NCI-H446 treated with DMSO at 0.1 percent for 48 hours (cell line): ENCODE measurements around the gene KIF26A.

Experiments
- DNase-seq: peaks from one replicate; lab custom pipeline; 2025; lab: John Stamatoyannopoulos, UW

Gene KIF26A

GRCh38 chr14:104138098-104138717, at the start of gene KIF26A:
Gene KIF26A (plus strand): TSS chr14:104138587. CDS start chr14:104138723, 136 bp downstream.
- DNase-seq, result peak; percentile 91

DNA sequence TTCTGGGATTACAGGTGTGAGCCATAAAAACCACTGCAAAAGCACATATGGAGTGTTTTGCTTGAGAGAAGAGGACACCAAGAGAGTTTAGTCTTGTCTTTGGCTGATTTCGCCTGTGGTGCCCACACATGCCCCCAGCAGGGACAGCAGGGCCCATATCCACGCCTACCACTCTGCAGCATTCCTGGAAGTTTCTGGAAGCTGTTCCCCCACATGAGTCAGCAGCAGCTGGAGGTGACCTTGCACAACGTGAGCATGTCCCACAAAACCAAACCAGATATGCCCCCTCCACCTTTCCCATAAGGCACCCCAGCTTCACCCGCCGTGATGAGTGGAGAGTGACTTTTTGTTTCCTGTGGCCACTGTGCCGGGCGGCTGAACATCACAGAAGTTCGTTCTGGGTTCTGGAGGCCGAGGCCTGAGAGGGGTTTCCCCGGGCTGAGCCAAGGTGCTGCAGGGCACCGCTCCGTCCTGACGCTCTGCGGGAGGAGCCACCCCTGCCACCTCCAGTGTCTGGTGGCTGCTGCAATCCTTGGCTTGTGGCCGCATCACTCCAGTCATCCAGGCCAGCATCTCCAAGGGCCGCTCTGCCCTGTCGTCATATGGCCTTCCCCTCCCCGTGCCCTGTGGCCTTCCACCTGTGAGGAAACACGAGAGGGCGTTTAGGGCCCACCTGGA, 48.2 kb upstream of the KIF26A start:
- no peak for DNase-seq

- no peak for DNase-seq
Measured at GRCh38 chr14:104091061-104091926, 47.1 kb upstream of the KIF26A start.

- DNase-seq, result no peak
Measured at GRCh38 chr14:104091927-104092771, 46.2 kb upstream of the KIF26A start.

GRCh38 chr14:104092931-104093365, 45.4 kb upstream of the KIF26A start:
- no peak for DNase-seq

GRCh38 chr14:104093366-104094055, 44.9 kb upstream of the KIF26A start:
- no peak for DNase-seq

DNA sequence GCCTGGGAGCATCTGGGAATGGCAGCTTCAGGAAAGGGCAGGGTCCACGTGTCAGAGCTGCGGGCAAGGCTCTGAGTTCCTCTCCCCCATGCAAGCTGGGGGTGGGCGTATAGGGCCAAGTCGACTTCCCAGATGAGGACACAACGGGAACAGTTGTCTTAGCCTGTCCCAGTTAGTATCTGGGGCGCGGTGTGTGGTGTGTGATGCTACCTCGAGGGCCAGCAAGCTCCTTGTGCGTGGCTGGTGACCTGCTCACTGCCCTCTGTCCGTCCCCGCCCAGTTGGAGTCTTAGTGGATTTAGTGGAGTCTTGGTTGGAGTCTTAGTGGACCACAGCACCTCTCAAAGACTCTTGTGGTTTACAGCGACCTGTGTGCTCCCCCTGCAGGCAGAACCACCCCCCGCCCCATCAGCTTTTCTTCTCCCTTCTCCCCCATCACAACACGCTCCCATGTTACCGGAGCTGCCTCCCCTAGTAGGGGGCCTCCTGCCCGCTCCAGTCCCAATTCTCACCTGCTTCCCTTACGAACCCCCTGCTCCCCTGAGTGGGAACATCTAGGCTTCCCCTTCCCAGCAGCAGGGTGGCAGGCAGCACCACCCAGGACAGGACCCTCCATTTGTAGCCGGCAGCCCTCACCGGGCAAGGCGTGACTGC, 44.2 kb upstream of the KIF26A start:
- no peak for DNase-seq

DNA sequence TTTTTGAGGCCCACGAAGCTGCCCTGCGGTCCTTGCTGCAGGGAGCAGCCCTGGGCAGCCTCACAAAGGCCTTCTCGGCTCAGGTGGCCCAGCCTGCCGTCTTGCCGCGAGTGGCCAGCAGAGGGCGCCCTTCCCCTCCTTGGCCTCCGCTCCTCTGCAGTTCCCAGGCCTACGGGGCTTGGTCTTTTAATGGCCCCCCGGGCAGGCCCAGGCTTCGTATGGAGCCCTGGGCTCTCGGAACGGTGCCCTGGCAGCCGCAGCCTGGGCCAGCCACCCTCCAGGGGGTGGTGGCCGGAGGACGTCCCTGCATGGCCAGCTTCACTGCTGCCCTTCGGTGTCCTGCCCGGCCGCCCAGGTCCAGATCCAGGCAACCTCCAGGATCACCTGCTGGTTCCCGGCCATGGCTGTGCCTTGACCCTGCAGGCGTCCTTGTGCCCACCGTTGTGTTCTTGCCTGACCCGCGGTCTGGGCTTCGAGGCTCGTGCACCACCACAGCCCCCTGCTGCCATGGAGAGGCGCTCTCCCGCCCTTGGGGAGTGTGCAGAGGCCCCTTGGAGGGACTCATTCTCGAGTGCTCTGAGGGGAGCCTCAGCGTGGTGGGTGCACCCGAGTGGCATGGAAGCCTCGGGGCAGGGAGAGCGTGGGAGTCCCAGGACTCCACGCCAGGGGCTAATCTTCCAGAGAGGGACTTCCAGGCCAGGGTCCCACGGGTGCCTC, 43.5 kb upstream of the KIF26A start:
- DNase-seq, result peak; percentile 28

DNA sequence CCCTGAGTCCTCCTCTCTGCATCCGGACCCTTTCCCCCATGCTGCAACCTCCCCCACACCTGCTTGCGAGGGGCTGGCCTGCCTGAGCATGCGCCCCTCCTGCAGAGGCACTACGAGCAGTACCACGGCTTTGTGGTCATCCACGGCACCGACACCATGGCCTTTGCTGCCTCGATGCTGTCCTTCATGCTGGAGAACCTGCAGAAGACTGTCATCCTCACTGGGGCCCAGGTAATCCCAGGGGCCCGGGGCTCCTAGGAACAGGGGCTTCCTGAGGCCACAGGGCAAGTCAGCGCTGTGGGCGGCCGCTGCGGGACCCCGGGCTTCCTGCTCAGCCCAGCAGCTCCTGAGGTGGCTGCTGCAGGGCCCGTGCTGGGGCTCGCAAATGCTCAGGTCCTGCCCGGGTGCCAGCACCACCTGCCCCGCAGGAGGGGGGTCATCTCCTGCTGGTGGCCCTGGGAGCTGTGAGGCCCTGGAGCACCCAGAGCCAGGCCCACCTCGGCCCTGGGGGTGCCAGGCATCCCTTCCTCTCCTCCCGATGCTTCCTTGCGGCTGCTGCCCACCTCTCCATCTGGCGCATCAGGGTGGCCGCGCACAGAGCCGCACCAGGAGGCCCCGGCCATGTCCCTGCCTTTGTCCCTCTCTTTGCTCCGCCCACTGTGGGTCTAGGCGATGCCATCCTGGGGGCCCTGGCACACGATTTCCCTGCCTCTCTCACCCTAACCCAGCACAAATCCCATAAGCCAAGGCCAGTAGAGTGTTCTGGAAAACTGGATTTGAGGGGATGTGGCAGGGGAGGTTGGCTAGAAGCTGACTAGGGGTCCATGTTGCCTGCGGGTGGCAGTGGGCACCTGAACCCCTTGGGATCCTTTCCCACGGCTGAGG, 42.7 kb upstream of the KIF26A start:
- DNase-seq, result no peak

DNA sequence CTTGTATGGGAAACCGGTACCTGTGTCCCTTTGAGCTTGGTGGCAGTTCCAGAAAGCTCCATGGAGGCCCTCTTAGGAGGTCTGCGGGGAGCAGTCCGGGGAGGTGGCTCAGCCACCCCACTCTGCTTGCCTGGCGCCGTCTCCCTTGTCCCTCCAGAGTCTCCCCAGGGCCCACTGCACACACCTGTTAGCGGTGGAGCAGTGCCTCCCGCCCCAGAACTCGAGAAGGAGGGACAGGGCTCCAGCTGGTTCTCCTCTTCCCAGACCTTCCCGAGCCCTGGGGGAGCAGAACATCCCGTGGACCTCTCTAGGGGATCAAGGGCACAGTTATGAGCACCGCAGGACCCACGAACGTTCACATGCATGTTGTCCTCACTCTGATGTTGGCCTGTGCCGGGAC, 42.1 kb upstream of the KIF26A start:
- no peak for DNase-seq

DNA sequence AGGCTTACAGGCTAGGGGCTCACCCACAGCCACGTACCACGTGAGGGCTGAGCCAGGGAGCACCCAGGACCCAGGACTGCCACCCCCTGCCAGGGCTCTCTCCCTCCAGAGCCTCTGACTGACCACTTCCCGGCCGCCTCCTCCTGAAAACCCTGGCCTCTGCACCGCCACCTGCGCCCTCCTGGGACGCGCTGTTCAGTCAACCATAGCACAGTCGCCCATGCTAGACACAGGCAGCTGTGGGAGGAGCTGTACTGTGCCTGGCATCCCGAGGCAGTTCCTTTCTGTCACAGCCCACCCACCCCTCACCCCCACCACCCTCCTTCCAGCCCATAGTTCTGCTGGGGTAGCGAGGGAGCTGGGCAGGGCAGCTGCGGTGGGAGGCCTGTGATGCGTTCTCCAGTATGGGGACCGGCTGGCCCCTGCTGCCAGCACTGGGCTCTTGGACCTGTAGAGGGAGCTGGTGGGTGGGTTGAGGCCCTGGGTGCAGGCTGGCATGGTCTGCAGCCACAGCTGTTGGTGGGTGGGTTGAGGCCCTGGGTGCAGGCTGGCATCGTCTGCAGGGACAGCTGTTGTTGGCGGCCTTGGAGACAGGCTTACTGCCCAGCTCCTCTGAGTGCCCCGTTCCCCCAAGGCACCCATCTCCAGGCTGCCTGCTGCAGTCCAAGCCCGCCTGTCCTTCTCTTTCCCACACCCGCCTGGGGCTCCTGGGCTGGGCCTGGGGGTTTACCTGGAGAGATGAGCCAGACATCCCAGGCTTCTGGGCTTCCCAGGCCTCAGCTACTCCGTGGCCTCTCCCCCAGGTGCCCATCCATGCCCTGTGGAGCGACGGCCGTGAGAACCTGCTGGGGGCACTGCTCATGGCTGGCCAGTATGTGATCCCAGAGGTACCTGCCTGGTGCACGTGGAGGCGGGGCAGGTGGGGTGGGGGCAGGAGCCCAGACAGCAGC, 41.4 kb upstream of the KIF26A start:
- peak; percentile 7 for DNase-seq

GRCh38 chr14:104098272-104099095, 39.9 kb upstream of the KIF26A start:
- DNase-seq, result no peak

DNA sequence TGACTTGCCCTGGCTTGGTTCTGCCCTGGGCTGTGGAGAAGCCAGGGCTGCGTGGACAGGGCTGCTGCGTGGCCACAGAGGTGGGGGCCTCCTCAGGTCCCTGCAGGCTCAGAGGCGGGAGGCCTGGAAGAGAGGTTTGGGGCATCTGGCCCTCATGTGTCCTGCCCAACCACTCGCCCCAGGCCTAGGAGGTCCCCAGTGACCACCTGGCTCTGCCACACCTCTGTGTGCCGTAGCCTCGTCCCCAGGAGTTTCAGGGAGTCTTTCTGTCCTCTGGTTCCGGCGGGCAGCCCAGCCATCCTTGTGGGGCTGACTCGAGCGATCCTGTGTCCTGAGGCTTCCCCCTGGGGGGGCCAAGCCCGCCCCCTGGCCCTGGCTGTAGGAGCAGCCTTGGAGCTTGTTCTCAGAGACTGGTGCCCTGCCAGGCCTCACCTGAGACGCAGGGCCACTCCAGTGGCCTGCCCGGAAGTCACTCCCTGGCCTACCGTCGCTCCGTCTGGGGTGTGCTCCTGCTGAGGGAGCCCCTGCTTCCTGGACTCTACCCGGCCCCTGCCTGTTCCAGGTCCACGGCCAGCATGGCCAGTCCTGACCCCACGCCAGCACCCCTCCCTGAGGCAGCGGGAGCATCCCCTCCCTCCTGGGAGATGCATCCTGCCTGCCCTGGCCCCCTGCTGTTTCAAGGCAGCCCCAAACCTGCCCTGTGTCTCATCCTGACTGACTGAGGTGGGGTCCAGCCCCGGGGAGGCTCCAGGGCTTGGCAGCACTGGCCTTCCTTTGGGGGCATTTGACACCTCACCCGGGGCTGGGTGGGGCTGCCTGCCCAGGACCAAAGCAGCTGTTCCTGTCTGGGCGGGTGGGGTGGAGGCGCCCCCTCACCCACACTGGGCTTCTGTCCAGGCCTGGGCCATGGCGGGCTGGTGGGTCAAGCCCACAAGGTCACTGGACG, 39.0 kb upstream of the KIF26A start:
- DNase-seq, result no peak

DNA sequence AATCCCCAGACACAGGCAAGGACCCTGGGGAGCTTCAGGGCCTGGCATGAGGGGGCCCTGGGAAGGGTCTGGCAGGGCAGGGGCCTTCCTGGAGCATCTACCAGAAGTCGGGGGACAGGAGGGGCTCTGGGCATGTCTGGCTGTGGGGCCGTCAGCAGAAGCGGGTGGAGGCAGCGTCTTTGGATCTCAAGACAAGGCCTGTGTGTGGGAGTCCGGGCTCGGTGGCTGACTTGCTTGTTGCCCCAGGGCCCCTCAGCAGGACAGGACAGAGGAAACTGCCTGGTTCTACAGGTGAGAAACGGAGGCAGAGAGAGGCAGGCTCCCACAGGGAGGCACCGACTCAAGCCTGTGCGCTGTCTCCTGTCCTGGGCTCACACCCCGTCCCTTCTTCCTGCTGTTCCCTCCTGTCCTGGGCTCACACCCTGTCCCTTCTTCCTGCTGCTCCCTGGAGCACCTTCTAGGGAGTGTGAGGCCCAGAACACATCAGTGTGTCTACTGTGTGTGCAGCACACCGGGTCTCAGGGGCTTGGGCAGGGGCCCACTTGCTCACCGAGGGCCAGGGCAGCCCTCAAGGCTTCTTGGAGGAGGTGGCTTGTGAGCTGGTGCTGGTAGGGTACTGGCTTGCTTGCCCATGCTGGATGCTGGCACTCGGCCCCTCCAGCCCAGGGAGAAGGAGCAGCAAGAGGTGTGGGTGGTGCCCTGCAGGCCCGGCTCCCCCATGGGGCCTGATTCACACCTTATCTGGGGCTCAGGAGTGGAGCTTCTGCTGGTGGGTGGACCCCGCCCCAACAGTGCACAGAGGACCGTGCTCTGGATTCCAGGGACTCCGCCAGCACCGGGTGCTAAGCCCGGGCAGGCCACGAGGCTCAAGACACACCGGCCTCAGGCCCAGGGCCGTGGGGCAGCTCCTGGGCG, 38.0 kb upstream of the KIF26A start:
- DNase-seq, result no peak
